GM21786 (cell line): ENCODE data around the gene ACTBL2.

Experiments used
- ATAC-seq: cut with Tn5 transposase; IDR thresholded peaks from one replicate; pipeline ENCODE4 v1.9.1; 2021; ENCODE audit not compliant: unreplicated experiment

ACTBL2 gene

GRCh38 chr5:57450991-57451876 is 31.4 kb downstream of the ACTBL2 start:
- ATAC-seq = no peak

GRCh38 chr5:57448751-57449150 is 33.9 kb downstream of the ACTBL2 start:
- no peak for ATAC-seq

GRCh38 chr5:57448287-57448686 is 34.3 kb downstream of the ACTBL2 start:
- ATAC-seq = no peak

- ATAC-seq = no peak
These were observed 35.0 kb downstream of the ACTBL2 start for GRCh38 chr5:57447658-57448057.

GRCh38 chr5:57446966-57447365 is 35.6 kb downstream of the ACTBL2 start:
- no peak for ATAC-seq

- no peak for ATAC-seq
These were observed 36.9 kb downstream of the ACTBL2 start for GRCh38 chr5:57445705-57446037.

- no peak for ATAC-seq
These were observed 37.5 kb downstream of the ACTBL2 start for GRCh38 chr5:57445006-57445704.

GRCh38 chr5:57442080-57442839 is 40.4 kb downstream of the ACTBL2 start:
- peak; percentile 34 for ATAC-seq

- no peak for ATAC-seq
These were observed 41.1 kb downstream of the ACTBL2 start for GRCh38 chr5:57441557-57441956.

- ATAC-seq = no peak
These were observed 43.0 kb downstream of the ACTBL2 start for GRCh38 chr5:57439601-57440000.

GRCh38 chr5:57437976-57438805 is 44.4 kb downstream of the ACTBL2 start:
- no peak for ATAC-seq

GRCh38 chr5:57436586-57436985 is 46.0 kb downstream of the ACTBL2 start:
- no peak for ATAC-seq

GRCh38 chr5:57435701-57436134 is 46.9 kb downstream of the ACTBL2 start:
- ATAC-seq = no peak

- no peak for ATAC-seq
These were observed 47.9 kb downstream of the ACTBL2 start for GRCh38 chr5:57434683-57435082.

GRCh38 chr5:57434227-57434640 is 48.4 kb downstream of the ACTBL2 start:
- no peak for ATAC-seq

GRCh38 chr5:57432876-57433275 is 49.7 kb downstream of the ACTBL2 start:
- ATAC-seq = no peak

- no peak for ATAC-seq
These were observed 50.9 kb downstream of the ACTBL2 start for GRCh38 chr5:57431759-57432158.
